Placental epithelial cell (primary cell): Measurements from ENCODE around the gene SRSF4. TPM values are rescaled to one million over a fixed set of nuclear protein-coding genes. Genes with fewer than 3 reads are reported as not detected.

Experiments used
- small RNA-seq: library from RNA; depleted of rRNA; stranded (forward); fragments of <200 nt; gene quantifications from one replicate; pipeline ENCODE3, GENCODE V24; 2012
- total RNA-seq: library from RNA; depleted of rRNA; stranded (reverse); fragments of >200 nt; gene quantifications from 2 replicates; pipeline ENCODE4 v1.2.3, GENCODE V29; 2012

The SRSF4 gene
- 31.1 and 35.7 TPM in 2 replicates for total RNA-seq

DNA sequence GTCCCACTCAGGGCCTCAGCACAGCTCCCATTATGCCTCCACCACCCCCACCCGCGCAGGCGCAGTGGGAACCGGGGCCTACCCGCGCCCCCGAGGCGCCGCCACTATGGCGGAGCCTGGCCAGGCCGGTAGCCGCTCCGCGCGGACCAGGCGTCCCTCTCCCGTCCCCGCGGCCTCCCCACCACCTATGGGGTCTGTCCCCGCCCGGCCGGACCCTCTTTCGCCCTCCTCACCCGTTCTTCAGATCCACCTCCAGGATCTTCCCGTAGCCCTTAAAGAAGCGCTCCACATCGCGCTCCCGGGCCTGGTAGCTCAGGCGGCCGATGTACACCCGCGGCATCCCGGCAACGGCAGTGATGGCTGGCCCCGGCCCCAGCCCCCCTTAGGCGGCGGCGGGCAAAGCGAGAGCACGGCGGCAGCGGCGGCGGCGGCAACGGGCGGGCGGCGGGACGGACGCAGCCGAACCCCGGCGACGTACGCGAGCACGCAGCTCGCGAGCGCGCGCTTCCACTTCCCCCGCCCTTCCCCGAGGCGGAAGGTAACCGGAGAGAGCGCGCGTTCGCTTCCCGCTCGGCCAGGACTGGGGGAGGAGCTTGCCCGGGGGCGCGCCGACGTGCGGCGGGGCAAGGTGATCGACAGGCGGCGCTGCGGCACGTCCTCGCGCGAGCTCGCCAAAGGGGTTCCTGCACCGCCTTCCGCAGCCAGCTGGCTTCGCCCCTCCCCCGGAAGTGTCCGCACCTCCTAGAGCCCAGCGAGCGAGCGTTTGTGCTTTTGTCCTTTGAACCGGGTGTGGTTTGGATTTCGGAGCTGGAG, at the start of gene SRSF4:
TSS of gene SRSF4 (minus strand) at position 488 of the 813 bp plus-strand sequence. CDS start at position 340, 148 bp downstream.

DNA sequence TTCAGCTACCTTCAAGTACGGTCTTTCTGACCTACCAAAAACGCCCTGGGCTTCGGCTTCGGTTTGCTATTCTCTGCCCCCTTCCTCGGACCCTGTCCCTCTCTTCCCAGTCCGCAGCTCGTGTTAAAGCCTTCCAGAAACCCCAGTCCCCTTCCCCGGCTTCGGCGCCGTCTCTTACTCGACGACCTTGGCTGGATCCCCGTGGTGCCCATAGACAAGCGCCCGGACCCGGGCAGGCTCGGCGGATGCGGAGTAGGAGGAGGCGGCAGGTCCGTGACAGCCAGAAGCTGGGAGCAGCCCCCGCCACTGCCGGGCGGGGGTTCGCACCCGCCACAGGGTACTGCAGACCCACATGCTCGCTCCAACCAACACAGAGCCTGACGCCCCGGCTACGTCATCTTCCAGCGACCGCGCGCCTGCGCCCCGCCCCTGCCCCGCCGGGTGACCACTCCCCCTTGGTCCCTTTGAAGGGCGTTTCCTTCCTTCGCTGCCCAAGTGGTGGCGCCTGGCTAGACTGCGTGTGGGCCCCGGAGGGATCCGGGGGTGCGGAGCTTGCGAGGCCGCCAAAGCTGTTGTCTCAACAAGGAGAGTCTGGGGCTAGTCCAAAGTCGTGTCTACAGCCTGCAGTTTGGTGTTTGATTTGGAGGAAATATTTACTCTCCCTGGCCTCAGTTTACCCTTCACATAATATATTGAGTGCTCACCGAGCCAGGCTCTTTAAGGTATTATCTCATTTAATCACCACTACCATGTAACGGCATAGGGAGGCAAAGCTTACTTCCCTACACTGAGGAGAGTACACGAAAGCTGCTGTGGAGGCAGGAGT, 49.1 kb upstream of the SRSF4 start, which contains the start of gene MECR:
TSS of gene MECR (minus strand) at position 382 of the 826 bp plus-strand sequence. CDS start at position 354, 28 bp downstream.

DNA sequence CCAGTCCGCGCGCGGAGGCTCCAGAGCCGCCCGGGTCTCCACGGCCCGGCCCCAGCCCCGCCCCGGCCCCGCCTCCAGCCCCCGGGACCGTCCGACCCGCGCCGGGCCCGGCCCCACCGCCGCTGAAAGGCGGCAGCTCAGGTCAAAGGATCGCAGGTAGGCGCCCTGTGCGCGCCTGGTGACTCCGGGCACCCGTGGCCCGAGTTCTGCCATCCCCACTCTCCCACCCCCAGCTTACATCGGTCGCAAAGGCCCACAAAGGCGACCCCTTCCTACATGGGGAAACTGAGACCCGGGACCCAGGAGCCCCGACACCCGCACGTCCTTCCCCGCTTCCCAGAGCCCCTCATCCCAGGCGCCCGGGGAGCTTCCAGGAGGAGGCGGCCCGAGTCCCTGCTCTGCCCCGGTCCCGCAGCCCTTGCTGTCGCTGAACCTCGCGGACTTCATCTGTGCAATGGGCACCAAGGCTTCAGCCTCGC, 57.8 kb downstream of the SRSF4 start, which contains the start of gene TMEM200B:
TSS of gene TMEM200B (minus strand) at position 17 of the 479 bp plus-strand sequence. CDS start 2,075 bp downstream, outside the sequence.

Small RNAs within 50 kb of the gene (small RNA-seq; reads per million reads assigned to genes)
- not detected for gene RF02271

Other genes with a start within 250 kb of the SRSF4 start
- gene TMEM200B, start 58.0 kb downstream of the SRSF4 start, total RNA-seq, result 10.6 and 20.8 TPM in 2 replicates
- 21.6 and 25.9 TPM in 2 replicates for gene MECR, start 49.0 kb upstream of the SRSF4 start, total RNA-seq
- 28.7 and 42.2 TPM in 2 replicates for gene PTPRU, start 54.6 kb upstream of the SRSF4 start, total RNA-seq